Measurements from ENCODE around the gene S100A13. TPM values are rescaled to one million over a fixed set of nuclear protein-coding genes. Genes with fewer than 3 reads are reported as not detected.

S100A13 gene
- total RNA-seq, 1 experiment from 2014 or later, result 111 TPM

DNA sequence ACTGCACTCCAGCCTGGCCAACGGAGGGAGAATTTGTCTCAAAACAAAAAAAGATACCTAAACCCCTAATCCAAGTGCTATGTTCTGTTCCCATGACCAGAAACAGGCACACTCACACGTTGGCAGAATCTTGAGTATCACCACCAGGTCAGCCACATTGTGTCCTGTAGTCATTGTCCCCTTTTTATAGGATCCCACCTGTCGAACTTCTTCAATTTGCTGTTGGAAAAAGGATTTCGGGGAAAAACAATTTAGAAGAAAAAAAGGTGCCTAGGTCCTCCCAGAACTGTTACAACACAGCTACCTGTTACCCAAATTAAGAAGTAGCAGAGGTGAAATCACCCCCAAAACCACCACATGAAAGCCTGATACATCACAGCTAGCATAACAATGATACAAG lies 40.1 kb upstream of the S100A13 start:
- no peak for TF ChIP-seq CTCF (IDR thresholded peaks at IDR 0.05)
- TF ChIP-seq TCF7L2 (IDR thresholded peaks at IDR 0.05; ENCODE audit: low read depth, low read length), result no peak
- no peak for TF ChIP-seq SIN3A (IDR thresholded peaks at IDR 0.05; ENCODE audit: borderline replicate concordance, insufficient read depth, low read depth, low read length)
- no peak for TF ChIP-seq POLR2AphosphoS5 (IDR thresholded peaks at IDR 0.05; ENCODE audit: low read depth, low read length)
- TF ChIP-seq, protein P1, sequence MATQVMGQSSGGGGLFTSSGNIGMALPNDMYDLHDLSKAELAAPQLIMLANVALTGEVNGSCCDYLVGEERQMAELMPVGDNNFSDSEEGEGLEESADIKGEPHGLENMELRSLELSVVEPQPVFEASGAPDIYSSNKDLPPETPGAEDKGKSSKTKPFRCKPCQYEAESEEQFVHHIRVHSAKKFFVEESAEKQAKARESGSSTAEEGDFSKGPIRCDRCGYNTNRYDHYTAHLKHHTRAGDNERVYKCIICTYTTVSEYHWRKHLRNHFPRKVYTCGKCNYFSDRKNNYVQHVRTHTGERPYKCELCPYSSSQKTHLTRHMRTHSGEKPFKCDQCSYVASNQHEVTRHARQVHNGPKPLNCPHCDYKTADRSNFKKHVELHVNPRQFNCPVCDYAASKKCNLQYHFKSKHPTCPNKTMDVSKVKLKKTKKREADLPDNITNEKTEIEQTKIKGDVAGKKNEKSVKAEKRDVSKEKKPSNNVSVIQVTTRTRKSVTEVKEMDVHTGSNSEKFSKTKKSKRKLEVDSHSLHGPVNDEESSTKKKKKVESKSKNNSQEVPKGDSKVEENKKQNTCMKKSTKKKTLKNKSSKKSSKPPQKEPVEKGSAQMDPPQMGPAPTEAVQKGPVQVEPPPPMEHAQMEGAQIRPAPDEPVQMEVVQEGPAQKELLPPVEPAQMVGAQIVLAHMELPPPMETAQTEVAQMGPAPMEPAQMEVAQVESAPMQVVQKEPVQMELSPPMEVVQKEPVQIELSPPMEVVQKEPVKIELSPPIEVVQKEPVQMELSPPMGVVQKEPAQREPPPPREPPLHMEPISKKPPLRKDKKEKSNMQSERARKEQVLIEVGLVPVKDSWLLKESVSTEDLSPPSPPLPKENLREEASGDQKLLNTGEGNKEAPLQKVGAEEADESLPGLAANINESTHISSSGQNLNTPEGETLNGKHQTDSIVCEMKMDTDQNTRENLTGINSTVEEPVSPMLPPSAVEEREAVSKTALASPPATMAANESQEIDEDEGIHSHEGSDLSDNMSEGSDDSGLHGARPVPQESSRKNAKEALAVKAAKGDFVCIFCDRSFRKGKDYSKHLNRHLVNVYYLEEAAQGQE (IDR thresholded peaks at IDR 0.05; ENCODE audit: insufficient read depth in 1 of 2, low read depth in 2 of 2, low read length in 1 of 2), result no peak
- H3K4me1 ChIP-seq (ENCODE audit: control insufficient read depth, insufficient read depth, low read length), result peaks cover 14% of the 10 kb centered on the region; the same call in 1 of the 2 replicates
- no peak for ATAC-seq
- no TSS peak for BruUV-seq (replicated peaks)
- DNase-seq (ENCODE audit: low read depth, low spot score), result no peak
- ChIA-PET CTCF (interaction anchor here (0.6 kb wide), 1 partner anchor 40 kb away, joined by 4 read pairs; no protein-coding TSS in a partner anchor), POLR2A (interaction anchor here (0.8 kb wide), 1 partner anchor 15 kb away, joined by 3 read pairs; no protein-coding TSS in a partner anchor)
- intact Hi-C loops (cut with micrococcal nuclease; ENCODE audit: unreplicated experiment) (no loop called here), in situ Hi-C loops (cut with HindIII; ENCODE audit: low pct_unique_long_range_greater_than_20kb, low sequenced_read_pairs) (no loop called here)
- H3K4me3 ChIP-seq (ENCODE audit: low read depth in 2 of 2, low read length in 2 of 2), result no peak overlapping the region
- no peak overlapping the region for H3K27ac ChIP-seq (ENCODE audit: low read length)
- H3K27me3 ChIP-seq (ENCODE audit: control insufficient read depth, insufficient read depth, low read length), result no peaks in the 10 kb centered on the region
- no peaks in the 10 kb centered on the region for H3K9me3 ChIP-seq (ENCODE audit: control insufficient read depth, insufficient read depth, low read depth, low read length)
- H3K36me3 ChIP-seq (ENCODE audit: control insufficient read depth, insufficient read depth, low read length), result peaks cover 49% of the 10 kb centered on the region

- ChIA-PET CTCF (interaction anchor here (0.7 kb wide), 1 partner anchor 29 kb away, joined by 5 read pairs; the partner anchor contains the start of gene CHTOP), POLR2A (no interaction called here)
- DNase-seq (ENCODE audit: low read depth, low spot score), result no peak
- BruUV-seq (replicated peaks), result no TSS peak
- in situ Hi-C loops (cut with HindIII; ENCODE audit: low pct_unique_long_range_greater_than_20kb, low sequenced_read_pairs) (no loop called here), intact Hi-C loops (cut with micrococcal nuclease; ENCODE audit: unreplicated experiment) (loop anchor here (5.0 kb wide), 1 partner anchor 156 kb away; no protein-coding TSS in a partner anchor)
- ATAC-seq, result no peak
- Histone ChIP-seq H3K27ac (ENCODE audit: low read length) (no peak overlapping the region), H3K9me3 (ENCODE audit: control insufficient read depth, insufficient read depth, low read depth, low read length) (no peaks in the 10 kb centered on the region), H3K4me3 (ENCODE audit: low read depth in 2 of 2, low read length in 2 of 2) (no peak overlapping the region), H3K36me3 (ENCODE audit: control insufficient read depth, insufficient read depth, low read length) (peaks cover 47% of the 10 kb centered on the region), H3K4me1 (ENCODE audit: control insufficient read depth, insufficient read depth, low read length) (peaks cover 12% of the 10 kb centered on the region; the same call in 1 of the 2 replicates), H3K27me3 (ENCODE audit: control insufficient read depth, insufficient read depth, low read length) (no peaks in the 10 kb centered on the region)
- TF ChIP-seq, protein P1 (IDR thresholded peaks at IDR 0.05; ENCODE audit: insufficient read depth in 1 of 2, low read depth in 2 of 2, low read length in 1 of 2), result no peak
- TF ChIP-seq TCF7L2 (IDR thresholded peaks at IDR 0.05; ENCODE audit: low read depth, low read length) (no peak), CTCF (IDR thresholded peaks at IDR 0.05) (no peak), SIN3A (IDR thresholded peaks at IDR 0.05; ENCODE audit: borderline replicate concordance, insufficient read depth, low read depth, low read length) (no peak), POLR2AphosphoS5 (IDR thresholded peaks at IDR 0.05; ENCODE audit: low read depth, low read length) (no peak)
Observed at GRCh38 chr1:153663211-153663610, 35.9 kb upstream of the S100A13 start.

All from Panc1 (cell line).